Measurements from ENCODE around the gene POTEJ. TPM values are rescaled to one million over a fixed set of nuclear protein-coding genes. Genes with fewer than 3 reads are reported as not detected.
"Not testable (repeated sequence)": the region's sequence is repeated elsewhere in the genome, so short reads cannot be mapped to it uniquely, and the experiment has no call there.

The POTEJ gene
- polyA plus RNA-seq, 1 donor from 2014 or later, result not detected

DNA sequence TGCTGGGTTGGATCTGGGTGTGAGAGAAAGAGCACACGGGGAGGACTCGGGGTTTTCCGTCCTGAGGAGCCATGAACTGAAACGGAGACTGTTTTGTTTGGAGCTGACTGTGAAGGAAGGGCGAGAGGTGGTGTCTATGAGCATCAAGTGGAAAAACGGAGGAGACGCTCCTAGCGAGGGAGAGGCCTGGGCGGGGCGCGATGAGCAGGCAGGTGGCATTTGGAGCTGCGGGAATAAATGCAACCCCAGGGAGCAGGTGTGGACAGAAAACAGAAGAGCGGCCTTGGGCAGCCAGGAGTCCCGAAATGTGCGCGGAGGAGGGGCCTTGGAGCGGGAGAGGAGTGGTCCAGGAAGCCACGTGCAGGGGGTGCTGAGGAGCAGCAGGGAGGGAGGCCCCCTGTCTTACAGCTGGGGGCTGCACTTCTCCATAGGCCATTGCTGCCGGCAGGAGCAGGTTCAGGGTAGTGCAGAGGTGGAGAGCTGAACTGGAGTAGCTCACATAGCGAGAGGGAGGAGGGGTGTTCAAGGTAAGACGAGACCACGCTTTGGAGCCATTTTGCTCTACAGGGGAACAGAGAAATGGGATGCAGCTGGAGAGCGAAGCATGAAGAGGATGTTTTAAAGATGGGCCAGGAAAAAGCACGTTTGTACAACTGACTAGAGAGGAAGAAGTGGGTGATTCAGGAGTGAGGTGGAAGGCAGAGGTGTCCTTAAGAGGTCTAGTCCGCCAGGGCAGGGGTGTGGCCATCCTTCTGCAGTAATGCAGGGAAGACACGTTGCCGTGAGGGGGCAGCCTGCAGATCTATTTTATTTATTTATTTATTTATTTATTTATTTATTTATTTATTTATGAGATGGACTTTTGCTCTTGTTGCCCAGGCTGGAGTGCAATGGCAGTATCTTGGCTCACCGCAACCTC lies 2.0 kb upstream of the POTEJ start:
- H3K4me2 ChIP-seq (ENCODE audit: low read length); H3K27me3 ChIP-seq (ENCODE audit: insufficient read depth, low read depth, low read length); H3K27ac ChIP-seq (ENCODE audit: low read length): not testable (repeated sequence)

GRCh38 chr2:130610486-130610885 lies 754 bp upstream of the POTEJ start:
- H2AFZ ChIP-seq (ENCODE audit: low read depth, low read length); H3K27me3 ChIP-seq (ENCODE audit: insufficient read depth, low read depth, low read length): not testable (repeated sequence)

More for the DNA sequence above, 2.0 kb upstream of the POTEJ start:
- H3K9me2 ChIP-seq (ENCODE audit: insufficient read depth, low read length); H3K4me3 ChIP-seq (ENCODE audit: low read length); H2AFZ ChIP-seq (ENCODE audit: low read depth, low read length); H4K20me1 ChIP-seq (ENCODE audit: insufficient read depth); H3K9me3 ChIP-seq (ENCODE audit: low read length); H3K9ac ChIP-seq (ENCODE audit: low read length); H3F3A ChIP-seq (ENCODE audit: insufficient read depth, low read length, poor library complexity, severe bottlenecking); H3K36me3 ChIP-seq (ENCODE audit: insufficient read depth, low read length); H3K79me2 ChIP-seq (replicated peaks; ENCODE audit: insufficient read depth, low read length): not testable (repeated sequence)

GRCh38 chr2:130628784-130629475 lies 17.7 kb downstream of the POTEJ start:
- H3K9ac ChIP-seq (ENCODE audit: low read length); H3K9me3 ChIP-seq (ENCODE audit: low read length); H3K36me3 ChIP-seq (ENCODE audit: insufficient read depth, low read length); H3K27ac ChIP-seq (ENCODE audit: low read length); H3K27me3 ChIP-seq (ENCODE audit: insufficient read depth, low read depth, low read length); H2AFZ ChIP-seq (ENCODE audit: low read depth, low read length); H3K9me2 ChIP-seq (ENCODE audit: insufficient read depth, low read length); H3K79me2 ChIP-seq (replicated peaks; ENCODE audit: insufficient read depth, low read length); H3F3A ChIP-seq (ENCODE audit: insufficient read depth, low read length, poor library complexity, severe bottlenecking); H3K4me2 ChIP-seq (ENCODE audit: low read length); H3K4me3 ChIP-seq (ENCODE audit: low read length); H4K20me1 ChIP-seq (ENCODE audit: insufficient read depth): not testable (repeated sequence)

More at GRCh38 chr2:130610486-130610885, 754 bp upstream of the POTEJ start:
- not testable (repeated sequence) for H4K20me1 ChIP-seq (ENCODE audit: insufficient read depth); H3K4me3 ChIP-seq (ENCODE audit: low read length); H3F3A ChIP-seq (ENCODE audit: insufficient read depth, low read length, poor library complexity, severe bottlenecking); H3K9me2 ChIP-seq (ENCODE audit: insufficient read depth, low read length); H3K36me3 ChIP-seq (ENCODE audit: insufficient read depth, low read length); H3K4me2 ChIP-seq (ENCODE audit: low read length); H3K79me2 ChIP-seq (replicated peaks; ENCODE audit: insufficient read depth, low read length); H3K9ac ChIP-seq (ENCODE audit: low read length); H3K9me3 ChIP-seq (ENCODE audit: low read length); H3K27ac ChIP-seq (ENCODE audit: low read length)

- H4K20me1 ChIP-seq (ENCODE audit: insufficient read depth); H3F3A ChIP-seq (ENCODE audit: insufficient read depth, low read length, poor library complexity, severe bottlenecking); H3K79me2 ChIP-seq (replicated peaks; ENCODE audit: insufficient read depth, low read length); H3K9me2 ChIP-seq (ENCODE audit: insufficient read depth, low read length); H3K9ac ChIP-seq (ENCODE audit: low read length); H3K4me2 ChIP-seq (ENCODE audit: low read length); H3K9me3 ChIP-seq (ENCODE audit: low read length); H3K27me3 ChIP-seq (ENCODE audit: insufficient read depth, low read depth, low read length); H3K36me3 ChIP-seq (ENCODE audit: insufficient read depth, low read length); H3K4me3 ChIP-seq (ENCODE audit: low read length); H3K27ac ChIP-seq (ENCODE audit: low read length); H2AFZ ChIP-seq (ENCODE audit: low read depth, low read length): not testable (repeated sequence)
Observed at GRCh38 chr2:130638973-130639372, 27.7 kb downstream of the POTEJ start.

DNA sequence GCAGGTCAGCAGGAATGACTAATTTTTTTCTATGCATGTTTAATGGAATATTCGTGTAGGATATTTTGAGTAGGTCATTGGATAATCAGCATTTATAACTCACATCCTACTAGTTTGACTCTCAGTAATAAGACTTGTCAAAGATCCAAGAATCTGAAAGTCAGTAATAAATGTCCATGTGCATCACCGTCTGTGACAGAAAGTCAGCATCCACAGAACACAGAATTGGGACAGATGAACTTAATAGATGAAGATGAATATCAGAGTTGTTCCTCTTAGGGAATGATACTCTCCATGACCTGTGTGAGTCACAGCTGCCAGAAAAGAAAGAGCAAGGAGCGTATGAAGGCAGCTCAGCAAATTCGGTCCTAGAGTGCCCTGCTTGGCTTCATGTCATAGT lies 30.4 kb downstream of the POTEJ start:
- not testable (repeated sequence) for H3F3A ChIP-seq (ENCODE audit: insufficient read depth, low read length, poor library complexity, severe bottlenecking); H3K79me2 ChIP-seq (replicated peaks; ENCODE audit: insufficient read depth, low read length); H3K4me2 ChIP-seq (ENCODE audit: low read length); H3K36me3 ChIP-seq (ENCODE audit: insufficient read depth, low read length); H3K9me3 ChIP-seq (ENCODE audit: low read length); H3K9me2 ChIP-seq (ENCODE audit: insufficient read depth, low read length); H3K27ac ChIP-seq (ENCODE audit: low read length); H3K4me3 ChIP-seq (ENCODE audit: low read length); H4K20me1 ChIP-seq (ENCODE audit: insufficient read depth); H3K27me3 ChIP-seq (ENCODE audit: insufficient read depth, low read depth, low read length); H3K9ac ChIP-seq (ENCODE audit: low read length); H2AFZ ChIP-seq (ENCODE audit: low read depth, low read length)

DNA sequence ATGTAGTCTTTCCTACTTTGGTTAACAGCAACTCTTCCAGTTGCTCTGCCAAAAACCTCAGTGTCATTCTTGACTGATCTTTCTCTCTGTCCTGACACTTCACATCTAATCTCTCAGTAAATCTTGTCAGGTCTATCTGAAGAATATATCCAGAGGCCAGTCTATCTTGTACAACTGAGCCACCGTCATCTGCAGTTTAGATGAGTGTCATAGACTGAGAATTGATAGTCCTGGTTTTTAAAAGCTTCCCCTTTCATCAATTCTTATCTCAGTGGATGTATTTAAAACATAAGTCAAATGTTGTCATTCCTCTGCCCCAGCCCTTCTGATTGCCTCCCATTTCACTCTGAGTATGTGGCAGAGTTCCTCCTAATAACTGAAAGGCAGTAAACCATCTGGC lies 38.0 kb downstream of the POTEJ start:
- H3K27me3 ChIP-seq (ENCODE audit: insufficient read depth, low read depth, low read length); H3K4me3 ChIP-seq (ENCODE audit: low read length); H3K9ac ChIP-seq (ENCODE audit: low read length); H3K79me2 ChIP-seq (replicated peaks; ENCODE audit: insufficient read depth, low read length); H3K36me3 ChIP-seq (ENCODE audit: insufficient read depth, low read length); H3F3A ChIP-seq (ENCODE audit: insufficient read depth, low read length, poor library complexity, severe bottlenecking); H3K4me2 ChIP-seq (ENCODE audit: low read length); H3K9me2 ChIP-seq (ENCODE audit: insufficient read depth, low read length); H2AFZ ChIP-seq (ENCODE audit: low read depth, low read length); H3K9me3 ChIP-seq (ENCODE audit: low read length); H3K27ac ChIP-seq (ENCODE audit: low read length); H4K20me1 ChIP-seq (ENCODE audit: insufficient read depth): not testable (repeated sequence)

- H3K79me2 ChIP-seq (replicated peaks; ENCODE audit: insufficient read depth, low read length); H3K4me3 ChIP-seq (ENCODE audit: low read length); H3K4me2 ChIP-seq (ENCODE audit: low read length); H3K9me2 ChIP-seq (ENCODE audit: insufficient read depth, low read length); H3K9ac ChIP-seq (ENCODE audit: low read length); H3K9me3 ChIP-seq (ENCODE audit: low read length); H2AFZ ChIP-seq (ENCODE audit: low read depth, low read length); H3K27ac ChIP-seq (ENCODE audit: low read length); H3F3A ChIP-seq (ENCODE audit: insufficient read depth, low read length, poor library complexity, severe bottlenecking); H4K20me1 ChIP-seq (ENCODE audit: insufficient read depth); H3K27me3 ChIP-seq (ENCODE audit: insufficient read depth, low read depth, low read length); H3K36me3 ChIP-seq (ENCODE audit: insufficient read depth, low read length): not testable (repeated sequence)
Observed at GRCh38 chr2:130664506-130664905, 53.3 kb downstream of the POTEJ start.

- H3F3A ChIP-seq (ENCODE audit: insufficient read depth, low read length, poor library complexity, severe bottlenecking); H3K27me3 ChIP-seq (ENCODE audit: insufficient read depth, low read depth, low read length); H2AFZ ChIP-seq (ENCODE audit: low read depth, low read length); H3K27ac ChIP-seq (ENCODE audit: low read length); H3K4me3 ChIP-seq (ENCODE audit: low read length); H4K20me1 ChIP-seq (ENCODE audit: insufficient read depth); H3K9me2 ChIP-seq (ENCODE audit: insufficient read depth, low read length); H3K79me2 ChIP-seq (replicated peaks; ENCODE audit: insufficient read depth, low read length); H3K9ac ChIP-seq (ENCODE audit: low read length); H3K36me3 ChIP-seq (ENCODE audit: insufficient read depth, low read length); H3K4me2 ChIP-seq (ENCODE audit: low read length); H3K9me3 ChIP-seq (ENCODE audit: low read length): not testable (repeated sequence)
Observed at GRCh38 chr2:130665596-130665995, 54.4 kb downstream of the POTEJ start.
